GM12801 (cell line): ENCODE results near the gene CRB2.

Source experiments
- TF ChIP-seq, protein P1 (sequence below): IDR thresholded peaks from one replicate; pipeline ENCODE4 v1.5.1; 2011; ENCODE audit warnings: control low read depth; ENCODE audit not compliant: insufficient read length; ENCODE audit errors: extremely low read depth

The CRB2 gene

DNA sequence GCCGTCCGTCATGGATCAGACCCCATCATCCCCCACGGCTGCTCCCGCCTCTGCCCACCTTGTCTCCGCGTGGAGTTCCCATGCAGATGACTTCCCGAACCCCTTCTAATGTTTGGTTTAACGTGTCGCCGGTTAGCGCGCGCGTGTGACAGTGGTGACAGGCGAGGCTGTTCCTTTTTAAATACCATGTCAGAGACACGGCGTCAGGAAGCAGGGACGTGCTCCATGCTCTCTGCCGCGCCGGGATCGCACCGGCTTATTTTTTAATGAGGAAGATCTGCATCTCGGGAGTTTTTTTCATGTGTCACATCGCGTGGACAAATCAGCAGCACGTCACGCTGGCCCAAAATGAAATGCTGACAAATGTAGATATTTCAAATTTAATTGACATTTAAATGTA is 35.9 kb downstream of the CRB2 start:
- TF ChIP-seq, protein P1, sequence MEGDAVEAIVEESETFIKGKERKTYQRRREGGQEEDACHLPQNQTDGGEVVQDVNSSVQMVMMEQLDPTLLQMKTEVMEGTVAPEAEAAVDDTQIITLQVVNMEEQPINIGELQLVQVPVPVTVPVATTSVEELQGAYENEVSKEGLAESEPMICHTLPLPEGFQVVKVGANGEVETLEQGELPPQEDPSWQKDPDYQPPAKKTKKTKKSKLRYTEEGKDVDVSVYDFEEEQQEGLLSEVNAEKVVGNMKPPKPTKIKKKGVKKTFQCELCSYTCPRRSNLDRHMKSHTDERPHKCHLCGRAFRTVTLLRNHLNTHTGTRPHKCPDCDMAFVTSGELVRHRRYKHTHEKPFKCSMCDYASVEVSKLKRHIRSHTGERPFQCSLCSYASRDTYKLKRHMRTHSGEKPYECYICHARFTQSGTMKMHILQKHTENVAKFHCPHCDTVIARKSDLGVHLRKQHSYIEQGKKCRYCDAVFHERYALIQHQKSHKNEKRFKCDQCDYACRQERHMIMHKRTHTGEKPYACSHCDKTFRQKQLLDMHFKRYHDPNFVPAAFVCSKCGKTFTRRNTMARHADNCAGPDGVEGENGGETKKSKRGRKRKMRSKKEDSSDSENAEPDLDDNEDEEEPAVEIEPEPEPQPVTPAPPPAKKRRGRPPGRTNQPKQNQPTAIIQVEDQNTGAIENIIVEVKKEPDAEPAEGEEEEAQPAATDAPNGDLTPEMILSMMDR = no peak

DNA sequence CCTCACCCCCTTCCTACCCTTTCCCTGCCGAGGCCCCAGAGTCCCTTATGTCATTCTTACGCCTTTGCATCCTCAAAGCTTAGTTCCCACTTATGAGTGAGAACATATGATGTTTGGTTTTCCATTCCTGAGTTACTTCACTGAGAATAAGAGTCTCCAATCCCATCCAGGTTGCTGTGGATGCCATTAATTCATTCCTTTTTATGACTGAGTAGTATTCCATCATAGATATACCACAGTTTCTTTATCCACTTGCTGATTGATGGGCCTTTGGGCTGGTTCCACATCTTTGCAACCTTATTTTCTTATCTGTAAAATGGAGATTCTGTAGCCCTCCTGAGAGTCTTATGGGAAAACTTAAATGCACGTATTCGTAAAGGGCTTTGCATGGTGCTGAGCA is 36.8 kb downstream of the CRB2 start:
- TF ChIP-seq, protein P1 = no peak

GRCh38 chr9:123394291-123395235 is 38.6 kb downstream of the CRB2 start:
- TF ChIP-seq, protein P1 = no peak

DNA sequence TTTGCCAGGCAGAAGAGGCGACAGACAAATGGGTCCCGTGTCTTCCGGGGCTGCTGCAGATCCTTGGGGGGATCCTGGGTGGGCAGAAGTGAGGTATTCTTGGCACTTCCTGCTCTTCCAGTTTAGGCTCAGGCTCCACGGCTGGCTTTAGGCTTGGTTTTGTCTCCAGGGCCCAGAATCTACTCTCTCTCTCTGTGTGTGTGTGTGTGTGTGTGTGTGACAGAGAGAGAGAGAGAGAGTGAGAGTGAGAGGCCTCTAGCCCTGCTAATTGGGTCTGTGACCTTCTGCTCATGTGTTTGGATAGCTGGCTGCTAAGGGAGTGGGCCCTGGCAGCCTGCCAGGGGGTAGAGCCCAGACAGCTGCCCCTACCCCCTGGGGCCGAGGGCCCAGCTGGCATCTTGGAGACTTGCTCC is 39.3 kb downstream of the CRB2 start:
- TF ChIP-seq, protein P1 = no peak

- TF ChIP-seq, protein P1 = no peak
Observed at GRCh38 chr9:123395689-123396511, 39.9 kb downstream of the CRB2 start.

- TF ChIP-seq, protein P1 = no peak
Observed at GRCh38 chr9:123397975-123398374, 42.0 kb downstream of the CRB2 start.

DNA sequence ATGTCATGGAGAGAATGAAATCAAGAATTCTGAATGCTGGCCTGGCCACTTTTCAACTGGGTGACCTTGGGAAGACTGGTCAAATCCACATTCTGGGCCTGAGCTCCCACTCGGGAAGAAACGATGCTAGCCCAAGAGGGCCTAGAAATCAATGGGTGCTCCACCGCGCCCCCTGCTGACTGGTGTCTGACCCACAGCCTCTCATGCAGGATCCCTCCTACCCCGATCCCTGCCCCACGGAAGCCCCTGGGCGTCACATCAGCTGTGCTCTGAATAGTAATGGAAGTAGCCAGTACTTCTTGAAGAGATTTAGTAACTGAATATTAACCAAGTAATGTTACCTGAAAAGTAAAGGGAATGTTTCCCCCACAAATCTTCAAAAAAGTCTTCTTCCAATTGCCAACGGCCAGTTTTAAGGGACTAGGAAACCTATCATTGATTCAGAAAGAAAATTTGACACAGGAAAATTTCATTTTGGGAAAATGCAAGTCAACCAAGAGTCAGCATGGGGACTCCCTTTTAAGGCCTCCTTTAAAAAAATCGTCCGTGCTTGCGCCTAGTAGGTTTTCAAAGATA is 43.9 kb downstream of the CRB2 start:
- TF ChIP-seq, protein P1 = no peak
